CD4-positive, alpha-beta T cell treated with Interleukin-4 for 4 hours (primary cell): ENCODE data around the gene PEX11G.

Experiments
- DNase-seq: peaks from one replicate; pipeline ENCODE4 v3.0.0-alpha.2; 2020

PEX11G gene

GRCh38 chr19:7521551-7522071, 32.8 kb upstream of the PEX11G start:
- DNase-seq, result no peak

GRCh38 chr19:7520131-7521051, 31.6 kb upstream of the PEX11G start:
- DNase-seq, result no peak

GRCh38 chr19:7519361-7520130, 30.7 kb upstream of the PEX11G start:
- DNase-seq, result no peak

GRCh38 chr19:7516878-7517277, 28.0 kb upstream of the PEX11G start:
- DNase-seq, result no peak

GRCh38 chr19:7516333-7516732, 27.5 kb upstream of the PEX11G start:
- DNase-seq, result no peak

GRCh38 chr19:7515645-7516151, 26.9 kb upstream of the PEX11G start, which contains the start of gene ZNF358:
Gene ZNF358, plus strand, starts transcription at chr19:7516103. Its CDS starts 3,140 bp downstream, at chr19:7519243.
- no peak for DNase-seq

GRCh38 chr19:7515110-7515644, 26.3 kb upstream of the PEX11G start:
- no peak for DNase-seq

GRCh38 chr19:7513809-7514642, 25.2 kb upstream of the PEX11G start:
- no peak for DNase-seq

GRCh38 chr19:7512400-7512851, 23.6 kb upstream of the PEX11G start:
- no peak for DNase-seq

GRCh38 chr19:7509625-7510024, 20.8 kb upstream of the PEX11G start:
- no peak for DNase-seq

- no peak for DNase-seq
Measured at GRCh38 chr19:7507884-7508283, 19.0 kb upstream of the PEX11G start.

GRCh38 chr19:7506385-7507328, 17.8 kb upstream of the PEX11G start:
- DNase-seq, result no peak

GRCh38 chr19:7505682-7506384, 17.0 kb upstream of the PEX11G start:
- DNase-seq, result no peak

- no peak for DNase-seq
Measured at GRCh38 chr19:7505288-7505681, 16.4 kb upstream of the PEX11G start.

GRCh38 chr19:7504684-7505083, 15.8 kb upstream of the PEX11G start:
- no peak for DNase-seq

GRCh38 chr19:7502552-7502951, 13.7 kb upstream of the PEX11G start:
- DNase-seq, result no peak

GRCh38 chr19:7500811-7501450, 12.1 kb upstream of the PEX11G start:
- no peak for DNase-seq

- DNase-seq, result no peak
Measured at GRCh38 chr19:7497292-7497691, 8.5 kb upstream of the PEX11G start.

GRCh38 chr19:7494416-7495098, 5.7 kb upstream of the PEX11G start:
- DNase-seq, result no peak
